Measurements from ENCODE around the gene SEMA4D.
A peak's percentile ranks its signal among the peaks of the same experiment; 100 is the strongest.

SEMA4D gene

DNA sequence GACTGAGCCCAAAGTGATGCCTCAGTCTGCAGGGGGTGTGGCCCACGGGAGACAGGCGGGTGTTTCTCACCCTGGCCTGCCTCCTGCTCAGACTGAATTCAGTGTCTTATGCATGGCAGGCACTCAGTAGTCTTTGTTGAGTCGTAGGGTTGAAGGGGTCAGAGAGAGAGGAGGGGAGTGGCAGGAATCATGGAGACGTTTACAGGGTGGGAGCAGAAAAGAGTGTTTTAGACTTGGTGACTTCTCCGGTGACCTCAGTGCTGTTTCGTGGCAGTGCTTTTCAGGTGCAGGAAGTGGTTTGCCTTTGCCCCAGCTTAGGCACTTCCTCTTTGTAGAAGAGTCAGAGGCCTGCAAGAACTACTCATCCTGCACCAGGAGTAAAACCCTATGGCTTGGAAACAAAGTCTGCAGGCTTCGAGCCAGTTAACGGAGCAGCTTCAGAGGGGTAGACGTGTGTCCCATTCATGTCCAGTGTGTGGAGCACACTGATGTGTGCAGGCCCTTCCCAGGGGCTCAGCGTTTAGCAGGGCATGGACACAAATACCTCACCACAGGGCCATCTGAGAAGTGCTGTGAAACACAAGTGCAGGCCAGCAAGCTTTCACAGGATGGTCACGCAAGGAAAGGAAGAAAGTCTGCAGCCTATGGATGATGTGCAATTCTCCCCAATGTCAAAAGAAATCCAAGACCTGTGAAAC is 24.5 kb upstream of the SEMA4D start:
- peaks cover 4% of the 10 kb centered on the region for H3K79me2 ChIP-seq (ENCODE audit: insufficient read depth, low read length)
- ATAC-seq (ENCODE audit: insufficient read depth, low read depth) (peak; percentile 91), DNase-seq (peak; percentile 92)
- H3K4me2 ChIP-seq (ENCODE audit: insufficient read depth, low read length): peak overlapping the region; percentile 53
- H3K36me3 ChIP-seq (ENCODE audit: insufficient read depth, low read length): no peaks in the 10 kb centered on the region
- peak overlapping the region in 1 of 2 experiments; percentile 40; a peak in 1 of 4 replicates for H3K4me3 ChIP-seq (ENCODE audit: low read depth in 1 of 2, low read length in 2 of 2)
- H3K27me3 ChIP-seq (ENCODE audit: insufficient read depth, low read length, poor library complexity): no peaks in the 10 kb centered on the region
- no peaks in the 10 kb centered on the region for H3K9me3 ChIP-seq (ENCODE audit: insufficient read depth, low read length, severe bottlenecking)
- H3K9ac ChIP-seq (ENCODE audit: low read depth, low read length): peak overlapping the region; percentile 62
- H3K4me1 ChIP-seq (ENCODE audit: insufficient read depth, low read length): peaks cover 85% of the 10 kb centered on the region
- no peaks in the 10 kb centered on the region for H4K20me1 ChIP-seq (ENCODE audit: insufficient read depth, low read length)
- H2AFZ ChIP-seq (ENCODE audit: low read depth, low read length): peak overlapping the region; percentile 42
- no peak for TF ChIP-seq EZH2 (IDR thresholded peaks at IDR 0.05; ENCODE audit: borderline replicate concordance, low read depth, low read length, severe bottlenecking)
- TF ChIP-seq, protein P1, sequence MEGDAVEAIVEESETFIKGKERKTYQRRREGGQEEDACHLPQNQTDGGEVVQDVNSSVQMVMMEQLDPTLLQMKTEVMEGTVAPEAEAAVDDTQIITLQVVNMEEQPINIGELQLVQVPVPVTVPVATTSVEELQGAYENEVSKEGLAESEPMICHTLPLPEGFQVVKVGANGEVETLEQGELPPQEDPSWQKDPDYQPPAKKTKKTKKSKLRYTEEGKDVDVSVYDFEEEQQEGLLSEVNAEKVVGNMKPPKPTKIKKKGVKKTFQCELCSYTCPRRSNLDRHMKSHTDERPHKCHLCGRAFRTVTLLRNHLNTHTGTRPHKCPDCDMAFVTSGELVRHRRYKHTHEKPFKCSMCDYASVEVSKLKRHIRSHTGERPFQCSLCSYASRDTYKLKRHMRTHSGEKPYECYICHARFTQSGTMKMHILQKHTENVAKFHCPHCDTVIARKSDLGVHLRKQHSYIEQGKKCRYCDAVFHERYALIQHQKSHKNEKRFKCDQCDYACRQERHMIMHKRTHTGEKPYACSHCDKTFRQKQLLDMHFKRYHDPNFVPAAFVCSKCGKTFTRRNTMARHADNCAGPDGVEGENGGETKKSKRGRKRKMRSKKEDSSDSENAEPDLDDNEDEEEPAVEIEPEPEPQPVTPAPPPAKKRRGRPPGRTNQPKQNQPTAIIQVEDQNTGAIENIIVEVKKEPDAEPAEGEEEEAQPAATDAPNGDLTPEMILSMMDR (IDR thresholded peaks at IDR 0.05; ENCODE audit: borderline replicate concordance, extremely low read depth, low read length, poor library complexity, severe bottlenecking): peak; percentile 3
- peak overlapping the region; percentile 98 for H3K27ac ChIP-seq (ENCODE audit: low read length)

DNA sequence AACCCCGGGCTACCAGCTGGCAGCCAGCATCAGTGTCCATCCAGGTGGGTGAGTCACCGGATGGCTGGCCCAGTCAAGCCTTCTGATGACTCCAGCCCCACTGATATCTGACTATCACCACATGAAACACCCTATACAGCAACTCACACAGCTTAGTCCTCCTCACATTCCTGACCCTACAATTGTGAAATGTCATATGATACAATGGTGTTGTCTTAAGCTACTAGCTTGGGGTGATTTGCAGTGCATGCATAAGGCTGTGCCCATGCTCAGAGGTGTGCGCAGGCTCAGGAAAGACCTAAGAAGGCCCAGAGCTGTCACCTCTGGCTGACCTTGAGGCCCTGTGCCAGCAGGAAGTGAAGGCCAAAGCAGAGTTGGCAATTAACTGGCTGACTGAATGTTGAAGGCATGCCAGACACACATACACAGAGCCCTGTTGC is 21.5 kb upstream of the SEMA4D start:
- Histone ChIP-seq H4K20me1 (ENCODE audit: insufficient read depth, low read length) (no peaks in the 10 kb centered on the region), H3K9ac (ENCODE audit: low read depth, low read length) (no peak overlapping the region), H3K79me2 (ENCODE audit: insufficient read depth, low read length) (peaks cover 4% of the 10 kb centered on the region), H3K27ac (ENCODE audit: low read length) (peak overlapping the region; percentile 64), H3K4me2 (ENCODE audit: insufficient read depth, low read length) (no peak overlapping the region), H3K4me3 (ENCODE audit: low read depth in 1 of 2, low read length in 2 of 2) (no peak overlapping the region), H3K4me1 (ENCODE audit: insufficient read depth, low read length) (peaks cover 63% of the 10 kb centered on the region), H3K9me3 (ENCODE audit: insufficient read depth, low read length, severe bottlenecking) (no peaks in the 10 kb centered on the region), H3K27me3 (ENCODE audit: insufficient read depth, low read length, poor library complexity) (no peaks in the 10 kb centered on the region), H3K36me3 (ENCODE audit: insufficient read depth, low read length) (no peaks in the 10 kb centered on the region), H2AFZ (ENCODE audit: low read depth, low read length) (no peak overlapping the region)
- ATAC-seq (ENCODE audit: insufficient read depth, low read depth) (no peak), DNase-seq (no peak)
- TF ChIP-seq, protein P1 (IDR thresholded peaks at IDR 0.05; ENCODE audit: borderline replicate concordance, extremely low read depth, low read length, poor library complexity, severe bottlenecking): no peak
- TF ChIP-seq EZH2 (IDR thresholded peaks at IDR 0.05; ENCODE audit: borderline replicate concordance, low read depth, low read length, severe bottlenecking): no peak

DNA sequence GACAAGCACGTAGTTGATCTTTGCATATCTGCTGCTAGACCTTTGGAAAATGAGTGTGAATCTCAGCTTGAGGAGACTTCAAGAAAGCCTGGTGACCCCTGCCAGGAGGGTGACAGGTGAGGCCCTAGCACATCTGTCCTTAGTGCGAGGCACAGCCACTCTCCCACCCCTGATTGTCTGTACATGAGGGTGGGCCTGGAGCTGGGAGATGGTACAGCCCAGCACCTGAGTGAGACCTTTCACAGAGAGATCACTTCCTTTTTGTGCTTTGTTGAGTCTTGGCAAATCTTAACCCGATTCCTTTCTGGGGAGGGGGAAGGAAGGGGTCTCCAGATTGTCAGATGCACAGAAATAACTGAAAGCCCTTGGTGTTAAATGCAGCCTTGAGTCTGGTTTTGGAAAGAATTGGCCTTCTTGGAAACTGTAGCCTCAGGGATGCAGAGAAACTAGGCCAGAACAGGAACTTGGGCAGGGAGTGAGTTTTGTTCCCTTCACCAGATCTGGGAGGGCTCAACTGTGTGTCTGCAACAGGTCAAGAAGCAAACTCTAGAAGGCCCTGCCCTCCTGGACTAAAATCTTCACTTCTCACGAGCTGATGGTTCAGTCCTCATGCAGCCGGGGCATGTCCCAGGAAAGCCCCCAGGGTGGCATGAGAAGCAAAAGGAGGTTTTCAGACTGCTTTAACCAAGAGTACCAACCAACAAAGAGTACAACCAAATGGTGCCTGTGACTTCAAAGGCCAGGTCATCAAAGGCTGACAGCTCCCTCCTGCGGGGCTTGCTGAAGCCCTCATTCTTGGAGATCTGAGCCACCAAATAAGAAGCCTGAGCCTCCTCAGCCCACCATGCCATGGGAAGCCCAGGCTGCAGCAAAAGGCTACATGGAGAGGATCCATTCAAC is 20.8 kb upstream of the SEMA4D start:
- 0 out of 2 replicates have a peak overlapping the region, but pooled peaks have one; percentile 15 for H2AFZ ChIP-seq (ENCODE audit: low read depth, low read length)
- TF ChIP-seq, protein P1 (IDR thresholded peaks at IDR 0.05; ENCODE audit: borderline replicate concordance, extremely low read depth, low read length, poor library complexity, severe bottlenecking): no peak
- no peak for TF ChIP-seq EZH2 (IDR thresholded peaks at IDR 0.05; ENCODE audit: borderline replicate concordance, low read depth, low read length, severe bottlenecking)

More for the DNA sequence above, 20.8 kb upstream of the SEMA4D start:
- Histone ChIP-seq H3K36me3 (ENCODE audit: insufficient read depth, low read length) (no peaks in the 10 kb centered on the region), H4K20me1 (ENCODE audit: insufficient read depth, low read length) (no peaks in the 10 kb centered on the region), H3K27ac (ENCODE audit: low read length) (peak overlapping the region; percentile 64), H3K4me1 (ENCODE audit: insufficient read depth, low read length) (peaks cover 57% of the 10 kb centered on the region), H3K4me2 (ENCODE audit: insufficient read depth, low read length) (no peak overlapping the region), H3K9ac (ENCODE audit: low read depth, low read length) (no peak overlapping the region), H3K79me2 (ENCODE audit: insufficient read depth, low read length) (peaks cover 4% of the 10 kb centered on the region), H3K27me3 (ENCODE audit: insufficient read depth, low read length, poor library complexity) (no peaks in the 10 kb centered on the region), H3K4me3 (ENCODE audit: low read depth in 1 of 2, low read length in 2 of 2) (no peak overlapping the region), H3K9me3 (ENCODE audit: insufficient read depth, low read length, severe bottlenecking) (no peaks in the 10 kb centered on the region)
- DNase-seq (peak; percentile 42), ATAC-seq (ENCODE audit: insufficient read depth, low read depth) (no peak)
